Calu3 (cell line): ENCODE results near the gene C19orf85. TPM values are rescaled to one million over a fixed set of nuclear protein-coding genes. Genes with fewer than 3 reads are reported as not detected.

ENCODE experiments used
- BruUV-seq: library from RNA; stranded (reverse); fragments of 400-500 nt; replicated peaks from 2 replicates; lab custom pipeline; 2021; lab: Mats Ljungman, UMichigan
- CTCF ChIA-PET: fragments of 300-600 bp; sonication (Branson Sonifier 250); formaldehyde crosslinking; loops from one replicate; lab custom pipeline; 2022; ENCODE audit warnings: antibody characterized with exemption; lab: Charles Lee
- DNase-seq: peaks from one replicate; pipeline ENCODE4 v3.0.0; 2022
- H3K27ac Mint-ChIP-seq: one replicate; pipeline ENCODE4 v1.8.0; 2022; ENCODE audit warnings: mixed read lengths; ENCODE audit not compliant: unreplicated experiment
- H3K27me3 Mint-ChIP-seq: one replicate; pipeline ENCODE4 v1.8.0; 2022; ENCODE audit warnings: mixed read lengths; ENCODE audit not compliant: unreplicated experiment
- H3K36me3 Mint-ChIP-seq: one replicate; pipeline ENCODE4 v1.8.0; 2022; ENCODE audit warnings: mild to moderate bottlenecking, moderate library complexity, mixed read lengths; ENCODE audit not compliant: insufficient read depth, unreplicated experiment
- H3K4me1 Mint-ChIP-seq: one replicate; pipeline ENCODE4 v1.8.0; 2022; ENCODE audit warnings: mild to moderate bottlenecking, low read depth, mixed read lengths; ENCODE audit not compliant: unreplicated experiment
- H3K4me3 Mint-ChIP-seq: one replicate; pipeline ENCODE4 v1.8.0; 2022; ENCODE audit warnings: mild to moderate bottlenecking, low read depth, moderate library complexity, mixed read lengths; ENCODE audit not compliant: unreplicated experiment
- H3K9me3 Mint-ChIP-seq: one replicate; pipeline ENCODE4 v1.8.0; 2022; ENCODE audit warnings: low read depth, mixed read lengths; ENCODE audit not compliant: unreplicated experiment
- CTCF ChIP-seq: fragments of 200-600 bp; IDR thresholded peaks from one replicate; pipeline ENCODE4 v1.8.0; 2022; ENCODE audit warnings: antibody characterized with exemption; ENCODE audit not compliant: unreplicated experiment
- intact Hi-C: fragments of 100-400 bp; cut with micrococcal nuclease; formaldehyde crosslinking; loops from one replicate; pipeline ENCODE4 v1.10.0; 2022; ENCODE audit not compliant: unreplicated experiment
- total RNA-seq: library from RNA; stranded (reverse); gene quantifications from 2 replicates; pipeline ENCODE4 v1.2.3, GENCODE V29; 2022

C19orf85 gene
- total RNA-seq, 1 experiment from 2014 or later, result not detected

- Mint-ChIP-seq H3K27me3 (no peaks in the 10 kb centered on the region), H3K4me1 (peaks cover 13% of the 10 kb centered on the region), H3K9me3 (peaks cover 3% of the 10 kb centered on the region), H3K27ac (no peak overlapping the region), H3K36me3 (peaks cover 4% of the 10 kb centered on the region), H3K4me3 (no peak overlapping the region)
- intact Hi-C loops, result no loop called here
- no peak for TF ChIP-seq CTCF
- no TSS peak for BruUV-seq
- CTCF ChIA-PET, result no interaction called here
- DNase-seq, result no peak
Measured at GRCh38 chr19:55440411-55441105, 24.0 kb downstream of the C19orf85 start.

GRCh38 chr19:55439052-55439451, 25.5 kb downstream of the C19orf85 start:
- Mint-ChIP-seq H3K27ac (peak overlapping the region; percentile 10), H3K36me3 (peaks cover 4% of the 10 kb centered on the region), H3K4me1 (peaks cover 13% of the 10 kb centered on the region), H3K4me3 (no peak overlapping the region), H3K27me3 (no peaks in the 10 kb centered on the region), H3K9me3 (peaks cover 3% of the 10 kb centered on the region)
- intact Hi-C loops, result no loop called here
- CTCF ChIA-PET, result no interaction called here
- no TSS peak for BruUV-seq
- no peak for DNase-seq
- TF ChIP-seq CTCF, result no peak

GRCh38 chr19:55437410-55437809, 27.1 kb downstream of the C19orf85 start:
- intact Hi-C loops, result no loop called here
- Mint-ChIP-seq H3K27ac (no peak overlapping the region), H3K36me3 (peaks cover 4% of the 10 kb centered on the region), H3K4me3 (no peak overlapping the region), H3K9me3 (peaks cover 3% of the 10 kb centered on the region), H3K4me1 (peaks cover 13% of the 10 kb centered on the region), H3K27me3 (no peaks in the 10 kb centered on the region)
- CTCF ChIA-PET, result interaction anchor here (0.9 to 1.0 kb wide), 2 partner anchors 157 to 291 kb away, joined by 3 to 4 read pairs; partner anchors contain the start of gene HSPBP1
- BruUV-seq, result no TSS peak
- DNase-seq, result peak; percentile 81
- no peak for TF ChIP-seq CTCF

- H3K27ac Mint-ChIP-seq, result no peak overlapping the region
- H3K4me1 Mint-ChIP-seq, result peaks cover 13% of the 10 kb centered on the region
- TF ChIP-seq CTCF, result no peak
- H3K9me3 Mint-ChIP-seq, result peaks cover 3% of the 10 kb centered on the region
- intact Hi-C loops, result no loop called here
- H3K27me3 Mint-ChIP-seq, result no peaks in the 10 kb centered on the region
- no peak for DNase-seq
- H3K36me3 Mint-ChIP-seq, result peaks cover 4% of the 10 kb centered on the region
- BruUV-seq, result no TSS peak
- CTCF ChIA-PET, result interaction anchor here (0.9 to 1.0 kb wide), 2 partner anchors 157 to 291 kb away, joined by 3 to 4 read pairs; partner anchors contain the start of gene HSPBP1
- H3K4me3 Mint-ChIP-seq, result no peak overlapping the region
Measured at GRCh38 chr19:55436847-55437246, 27.7 kb downstream of the C19orf85 start.
